WERI-Rb-1 (cell line): ENCODE measurements around the gene COX14.

Experiments
- DNase-seq: peaks from one replicate; pipeline ENCODE4 v3.0.0-alpha.2; 2020
- H3K27ac ChIP-seq: fragments of 250-450 bp; sonication (Bioruptor Pico); 2 replicates; pipeline ENCODE4 v1.5.1; 2020; ENCODE audit warnings: mild to moderate bottlenecking, moderate library complexity
- H3K27me3 ChIP-seq: fragments of 250-450 bp; sonication (Bioruptor Pico); 2 replicates; pipeline ENCODE4 v1.5.1; 2021; ENCODE audit warnings: mild to moderate bottlenecking, low read depth, moderate library complexity; ENCODE audit not compliant: insufficient read depth, severe bottlenecking
- H3K36me3 ChIP-seq: fragments of 250-450 bp; sonication (Bioruptor Pico); 2 replicates; pipeline ENCODE4 v1.5.1; 2020; ENCODE audit warnings: mild to moderate bottlenecking, moderate library complexity
- H3K4me3 ChIP-seq: 2 replicates; pipeline ENCODE4 v1.5.1; 2011; ENCODE audit warnings: low read depth, mild to moderate bottlenecking, control low read depth, low read length
- H3K9me3 ChIP-seq: fragments of 250-450 bp; sonication (Bioruptor Pico); 2 replicates; pipeline ENCODE4 v1.5.1; 2021; ENCODE audit warnings: mild to moderate bottlenecking, moderate library complexity; ENCODE audit not compliant: severe bottlenecking
- TF ChIP-seq, protein P1 (sequence below): IDR thresholded peaks from 2 replicates; pipeline ENCODE4 v1.5.1; 2011; ENCODE audit warnings: low read depth, mild to moderate bottlenecking, control low read depth, inconsistent platforms, low read length

The COX14 gene

DNA sequence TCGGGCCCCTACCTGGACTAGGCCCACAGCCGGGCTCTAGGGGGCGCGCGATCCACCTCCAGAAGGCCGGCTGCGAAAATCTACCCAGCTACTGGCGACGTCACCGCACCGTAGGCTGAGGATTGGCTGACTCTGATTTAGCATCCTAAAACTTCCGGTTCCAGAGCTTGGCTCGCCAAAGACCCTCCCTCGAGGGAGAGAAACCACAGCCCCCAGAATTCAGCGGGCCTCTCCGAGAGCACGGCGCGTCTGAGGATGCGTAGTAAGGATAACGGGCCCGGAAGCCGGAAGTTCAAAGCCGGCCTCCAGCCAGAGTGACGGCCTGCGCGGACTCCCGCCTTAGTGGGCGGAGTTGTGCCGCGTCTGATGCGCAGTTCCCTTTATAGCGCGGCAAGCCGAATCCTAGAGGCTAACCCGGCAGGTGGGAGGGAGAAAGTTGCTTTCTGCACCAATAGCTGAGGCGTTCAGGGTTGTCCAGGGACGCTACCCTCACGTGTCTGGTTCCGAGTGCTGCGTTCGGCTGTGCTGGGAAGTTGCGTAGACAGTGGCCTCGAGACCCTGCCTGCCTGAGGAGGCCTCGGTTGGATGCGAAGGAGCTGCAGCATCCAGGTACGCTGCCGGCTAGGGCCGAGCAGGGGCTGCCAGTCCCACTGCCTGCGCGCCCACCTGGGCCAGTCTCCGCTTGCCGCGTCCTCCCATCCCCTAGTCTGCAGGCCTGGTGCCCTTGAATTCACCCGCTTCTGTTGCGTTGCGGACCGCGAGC lies at the start of gene COX14:
COX14 (plus strand) TSS at position 544 of the 763 bp plus-strand sequence. CDS start 7,808 bp downstream, outside the sequence.
- peak within 1 kb of the TSS; percentile 77 for H3K27ac ChIP-seq
- no peaks in the 10 kb centered on the region for H3K9me3 ChIP-seq
- H3K4me3 ChIP-seq, result peak within 1 kb of the TSS; percentile 72
- peak; percentile 99 for DNase-seq
- TF ChIP-seq, protein P1, sequence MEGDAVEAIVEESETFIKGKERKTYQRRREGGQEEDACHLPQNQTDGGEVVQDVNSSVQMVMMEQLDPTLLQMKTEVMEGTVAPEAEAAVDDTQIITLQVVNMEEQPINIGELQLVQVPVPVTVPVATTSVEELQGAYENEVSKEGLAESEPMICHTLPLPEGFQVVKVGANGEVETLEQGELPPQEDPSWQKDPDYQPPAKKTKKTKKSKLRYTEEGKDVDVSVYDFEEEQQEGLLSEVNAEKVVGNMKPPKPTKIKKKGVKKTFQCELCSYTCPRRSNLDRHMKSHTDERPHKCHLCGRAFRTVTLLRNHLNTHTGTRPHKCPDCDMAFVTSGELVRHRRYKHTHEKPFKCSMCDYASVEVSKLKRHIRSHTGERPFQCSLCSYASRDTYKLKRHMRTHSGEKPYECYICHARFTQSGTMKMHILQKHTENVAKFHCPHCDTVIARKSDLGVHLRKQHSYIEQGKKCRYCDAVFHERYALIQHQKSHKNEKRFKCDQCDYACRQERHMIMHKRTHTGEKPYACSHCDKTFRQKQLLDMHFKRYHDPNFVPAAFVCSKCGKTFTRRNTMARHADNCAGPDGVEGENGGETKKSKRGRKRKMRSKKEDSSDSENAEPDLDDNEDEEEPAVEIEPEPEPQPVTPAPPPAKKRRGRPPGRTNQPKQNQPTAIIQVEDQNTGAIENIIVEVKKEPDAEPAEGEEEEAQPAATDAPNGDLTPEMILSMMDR, result peak; percentile 85
- H3K27me3 ChIP-seq, result no peaks in the 10 kb centered on the region
- 0 out of 2 replicates have a peak, but pooled peaks cover 2% of the 10 kb centered on the region for H3K36me3 ChIP-seq

DNA sequence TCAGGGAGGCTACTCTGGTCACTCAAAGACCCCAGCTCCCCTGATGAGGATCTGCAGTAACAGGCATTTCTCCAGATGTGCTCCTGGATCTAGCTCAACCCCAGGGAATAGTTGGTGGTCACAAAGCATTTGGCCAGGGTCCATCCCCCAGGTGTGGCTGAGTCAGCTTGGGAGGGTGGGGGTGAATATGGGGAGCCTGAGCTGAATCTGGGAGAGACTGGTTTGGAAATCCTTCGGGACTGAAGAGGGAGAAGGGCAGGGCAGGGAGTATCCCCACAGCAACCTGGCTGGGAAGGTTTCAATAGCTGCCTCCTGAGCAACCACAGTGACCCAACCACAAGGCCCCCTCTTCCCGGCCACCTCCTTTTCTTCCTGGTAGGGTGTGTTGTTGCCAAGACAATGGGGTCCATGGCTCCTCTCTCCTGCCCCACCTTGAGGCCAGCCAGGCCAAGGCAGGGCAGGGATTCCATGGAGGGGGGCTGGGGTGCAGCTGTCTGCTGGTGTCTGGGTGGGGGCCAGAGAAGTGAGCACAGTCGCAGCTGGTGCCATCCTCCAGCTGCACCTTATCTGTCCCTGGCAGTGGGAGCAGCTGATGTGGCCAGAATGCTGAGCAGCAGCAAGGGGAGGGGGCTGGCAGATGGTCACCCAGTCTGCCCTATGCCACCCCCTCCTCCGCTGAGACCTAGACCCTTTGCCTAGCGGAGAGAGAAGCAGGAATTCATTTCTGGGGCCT lies 49.1 kb upstream of the COX14 start:
- TF ChIP-seq, protein P1, result 0 out of 2 replicates have a peak, but pooled peaks have one; percentile 6
- H3K36me3 ChIP-seq, result peaks cover 15% of the 10 kb centered on the region
- H3K4me3 ChIP-seq, result no peak overlapping the region
- DNase-seq, result no peak
- H3K27ac ChIP-seq, result no peak overlapping the region
- no peaks in the 10 kb centered on the region for H3K9me3 ChIP-seq
- H3K27me3 ChIP-seq, result no peaks in the 10 kb centered on the region

DNA sequence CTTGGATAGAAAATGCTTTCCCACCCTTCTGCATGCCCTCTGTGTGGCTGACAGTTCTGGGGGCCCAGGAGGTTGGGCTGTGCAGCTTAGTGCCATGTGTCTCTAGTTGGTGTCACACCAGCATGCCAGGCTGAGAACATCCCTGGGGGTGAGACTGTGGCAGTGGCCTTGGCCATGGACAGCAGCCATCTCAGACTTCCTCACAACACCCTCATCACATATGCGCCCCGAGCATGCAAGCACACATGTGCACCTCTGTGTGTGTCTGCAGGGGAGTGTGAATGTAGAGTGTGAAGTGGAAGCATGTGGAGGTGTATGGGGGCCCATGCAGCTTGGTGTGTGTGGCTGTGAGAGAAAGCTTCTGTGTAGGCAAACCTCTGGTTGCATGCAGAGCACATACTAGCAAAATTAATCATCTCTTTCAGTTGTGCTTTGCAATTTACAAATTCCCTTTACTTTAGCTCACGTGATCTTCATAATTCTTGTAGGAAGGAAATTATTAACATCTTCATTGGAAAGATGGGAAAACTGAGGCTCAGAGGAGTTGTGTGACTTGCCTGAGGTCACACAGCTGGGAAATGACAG lies 46.2 kb upstream of the COX14 start:
- TF ChIP-seq, protein P1, result no peak
- peaks cover 14% of the 10 kb centered on the region for H3K36me3 ChIP-seq
- H3K4me3 ChIP-seq, result no peak overlapping the region
- no peak overlapping the region for H3K27ac ChIP-seq
- no peak for DNase-seq
- no peaks in the 10 kb centered on the region for H3K9me3 ChIP-seq
- H3K27me3 ChIP-seq, result no peaks in the 10 kb centered on the region

DNA sequence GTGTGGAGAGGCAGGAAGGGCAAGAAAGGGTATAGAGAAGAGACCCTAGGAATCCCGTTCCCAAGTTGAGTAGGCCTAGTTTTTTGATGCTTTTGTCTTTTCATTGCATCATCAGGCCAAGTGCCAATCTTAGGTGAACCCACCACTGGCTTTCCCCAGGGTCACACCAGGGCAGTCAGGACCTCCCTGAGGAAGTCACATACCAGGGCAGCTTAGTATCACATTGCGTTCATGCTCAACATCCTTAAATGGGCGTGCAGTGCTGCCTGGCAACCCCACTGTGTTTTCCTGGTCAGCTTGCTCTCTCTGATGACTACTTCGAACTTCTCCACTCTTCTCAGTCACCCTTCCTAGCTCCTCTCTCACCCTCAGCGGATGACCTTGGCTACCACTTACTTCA lies 45.6 kb upstream of the COX14 start:
- H3K36me3 ChIP-seq, result peaks cover 9% of the 10 kb centered on the region
- no peak overlapping the region for H3K27ac ChIP-seq
- no peaks in the 10 kb centered on the region for H3K9me3 ChIP-seq
- DNase-seq, result no peak
- TF ChIP-seq, protein P1, result no peak
- H3K27me3 ChIP-seq, result no peaks in the 10 kb centered on the region
- no peak overlapping the region for H3K4me3 ChIP-seq

DNA sequence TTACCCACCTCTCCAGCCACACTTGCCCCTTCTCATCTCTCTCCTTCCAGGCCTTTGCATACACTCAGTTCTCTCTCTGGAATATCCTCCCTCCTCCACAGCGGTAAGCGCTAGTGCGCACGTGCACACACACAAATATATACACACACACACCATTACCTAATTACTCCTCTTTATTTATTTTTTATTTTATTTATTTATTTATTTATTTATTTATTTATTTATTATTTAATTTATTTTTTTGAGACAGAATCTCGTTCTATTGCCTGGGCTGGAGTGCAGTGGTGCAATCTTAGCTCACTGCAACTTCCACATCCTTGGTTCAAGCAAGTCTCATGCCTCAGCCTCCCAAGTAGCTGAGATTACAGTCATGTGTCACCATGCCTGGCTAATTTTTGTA lies 43.0 kb upstream of the COX14 start:
- TF ChIP-seq, protein P1, result no peak
- H3K9me3 ChIP-seq, result no peaks in the 10 kb centered on the region

More for the DNA sequence above, 43.0 kb upstream of the COX14 start:
- DNase-seq, result no peak
- H3K4me3 ChIP-seq, result no peak overlapping the region
- no peak overlapping the region for H3K27ac ChIP-seq
- H3K27me3 ChIP-seq, result no peaks in the 10 kb centered on the region
- H3K36me3 ChIP-seq, result 0 out of 2 replicates have a peak, but pooled peaks cover 6% of the 10 kb centered on the region
